WERI-Rb-1 (cell line): Measurements from ENCODE around the gene TCF12.

Experiments
- DNase-seq: peaks from one replicate; pipeline ENCODE4 v3.0.0-alpha.2; 2020
- H3K27ac ChIP-seq: fragments of 250-450 bp; sonication (Bioruptor Pico); 2 replicates; pipeline ENCODE4 v1.5.1; 2020; ENCODE audit warnings: mild to moderate bottlenecking, moderate library complexity
- H3K27me3 ChIP-seq: fragments of 250-450 bp; sonication (Bioruptor Pico); 2 replicates; pipeline ENCODE4 v1.5.1; 2021; ENCODE audit warnings: mild to moderate bottlenecking, low read depth, moderate library complexity; ENCODE audit not compliant: insufficient read depth, severe bottlenecking
- H3K36me3 ChIP-seq: fragments of 250-450 bp; sonication (Bioruptor Pico); 2 replicates; pipeline ENCODE4 v1.5.1; 2020; ENCODE audit warnings: mild to moderate bottlenecking, moderate library complexity
- H3K4me3 ChIP-seq: 2 replicates; pipeline ENCODE4 v1.5.1; 2011; ENCODE audit warnings: low read depth, mild to moderate bottlenecking, control low read depth, low read length
- H3K9me3 ChIP-seq: fragments of 250-450 bp; sonication (Bioruptor Pico); 2 replicates; pipeline ENCODE4 v1.5.1; 2021; ENCODE audit warnings: mild to moderate bottlenecking, moderate library complexity; ENCODE audit not compliant: severe bottlenecking
- TF ChIP-seq, protein P1 (sequence below): IDR thresholded peaks from 2 replicates; pipeline ENCODE4 v1.5.1; 2011; ENCODE audit warnings: low read depth, mild to moderate bottlenecking, control low read depth, inconsistent platforms, low read length

The TCF12 gene

DNA sequence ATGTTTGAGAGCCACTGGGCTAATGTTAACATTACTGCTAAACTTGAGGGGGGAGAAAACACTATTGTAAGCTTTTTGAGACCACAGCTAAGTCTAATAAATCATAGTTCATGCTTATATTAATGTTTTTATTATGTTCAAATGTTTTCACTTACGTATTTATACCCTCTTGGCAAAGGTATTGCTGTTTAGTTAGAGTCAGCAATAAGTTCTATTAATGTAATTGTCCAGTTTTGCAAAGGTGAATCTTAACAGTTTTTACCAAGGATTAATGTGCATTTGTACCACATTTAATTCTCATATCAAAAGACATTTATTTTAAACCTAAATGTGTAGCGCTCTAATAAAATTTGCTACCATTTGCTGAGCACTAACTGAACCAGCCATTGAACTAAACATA is 251.2 kb downstream of the TCF12 start:
- Histone ChIP-seq H3K27me3 (no peaks in the 10 kb centered on the region), H3K36me3 (peaks cover 39% of the 10 kb centered on the region), H3K4me3 (no peak overlapping the region), H3K9me3 (no peaks in the 10 kb centered on the region), H3K27ac (no peak overlapping the region)
- DNase-seq = no peak
- TF ChIP-seq, protein P1, sequence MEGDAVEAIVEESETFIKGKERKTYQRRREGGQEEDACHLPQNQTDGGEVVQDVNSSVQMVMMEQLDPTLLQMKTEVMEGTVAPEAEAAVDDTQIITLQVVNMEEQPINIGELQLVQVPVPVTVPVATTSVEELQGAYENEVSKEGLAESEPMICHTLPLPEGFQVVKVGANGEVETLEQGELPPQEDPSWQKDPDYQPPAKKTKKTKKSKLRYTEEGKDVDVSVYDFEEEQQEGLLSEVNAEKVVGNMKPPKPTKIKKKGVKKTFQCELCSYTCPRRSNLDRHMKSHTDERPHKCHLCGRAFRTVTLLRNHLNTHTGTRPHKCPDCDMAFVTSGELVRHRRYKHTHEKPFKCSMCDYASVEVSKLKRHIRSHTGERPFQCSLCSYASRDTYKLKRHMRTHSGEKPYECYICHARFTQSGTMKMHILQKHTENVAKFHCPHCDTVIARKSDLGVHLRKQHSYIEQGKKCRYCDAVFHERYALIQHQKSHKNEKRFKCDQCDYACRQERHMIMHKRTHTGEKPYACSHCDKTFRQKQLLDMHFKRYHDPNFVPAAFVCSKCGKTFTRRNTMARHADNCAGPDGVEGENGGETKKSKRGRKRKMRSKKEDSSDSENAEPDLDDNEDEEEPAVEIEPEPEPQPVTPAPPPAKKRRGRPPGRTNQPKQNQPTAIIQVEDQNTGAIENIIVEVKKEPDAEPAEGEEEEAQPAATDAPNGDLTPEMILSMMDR = no peak

DNA sequence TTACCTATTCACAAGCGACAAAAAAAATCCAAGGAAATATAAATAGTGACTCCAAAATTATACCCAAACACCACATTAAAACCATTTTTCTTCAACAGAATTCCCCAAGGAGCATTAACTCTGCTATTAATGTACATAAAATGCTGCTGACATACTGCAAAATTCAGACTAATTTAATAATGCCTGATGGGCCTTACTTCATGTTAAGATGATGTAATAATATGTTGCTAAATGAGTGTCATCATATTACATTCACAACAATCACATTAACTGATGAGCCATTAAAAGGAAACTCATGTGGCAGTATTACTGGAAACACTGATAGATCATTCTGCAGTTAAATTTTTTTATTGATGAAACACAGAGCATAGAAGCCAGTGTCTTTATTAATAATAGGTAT is 253.0 kb downstream of the TCF12 start:
- no peaks in the 10 kb centered on the region for H3K9me3 ChIP-seq
- H3K4me3 ChIP-seq = no peak overlapping the region
- H3K27me3 ChIP-seq = no peaks in the 10 kb centered on the region
- peaks cover 47% of the 10 kb centered on the region for H3K36me3 ChIP-seq
- TF ChIP-seq, protein P1 = no peak
- no peak for DNase-seq
- H3K27ac ChIP-seq = no peak overlapping the region

DNA sequence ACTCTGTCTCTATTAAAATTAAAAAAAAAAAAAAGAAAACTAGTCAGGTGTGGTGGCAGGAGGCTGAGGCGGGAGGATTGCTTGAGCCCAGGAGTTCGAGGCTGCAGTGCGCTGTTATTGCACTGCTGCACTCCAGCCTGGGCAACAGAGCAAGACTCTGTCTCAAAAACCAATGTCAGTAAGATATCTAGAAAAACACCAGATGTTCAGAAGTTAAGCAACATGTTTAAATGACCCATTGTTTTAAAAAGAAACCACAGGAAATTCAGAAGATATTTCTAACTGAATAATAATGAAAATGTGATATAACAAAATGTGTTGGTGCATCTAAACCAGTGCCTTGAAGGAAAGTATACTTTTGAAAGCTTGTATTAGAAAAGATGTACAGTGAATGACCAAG is 254.5 kb downstream of the TCF12 start:
- TF ChIP-seq, protein P1 = no peak
- H3K9me3 ChIP-seq = no peaks in the 10 kb centered on the region
- no peak overlapping the region for H3K27ac ChIP-seq
- no peaks in the 10 kb centered on the region for H3K27me3 ChIP-seq
- no peak overlapping the region for H3K4me3 ChIP-seq
- no peak for DNase-seq
- H3K36me3 ChIP-seq = peaks cover 38% of the 10 kb centered on the region

DNA sequence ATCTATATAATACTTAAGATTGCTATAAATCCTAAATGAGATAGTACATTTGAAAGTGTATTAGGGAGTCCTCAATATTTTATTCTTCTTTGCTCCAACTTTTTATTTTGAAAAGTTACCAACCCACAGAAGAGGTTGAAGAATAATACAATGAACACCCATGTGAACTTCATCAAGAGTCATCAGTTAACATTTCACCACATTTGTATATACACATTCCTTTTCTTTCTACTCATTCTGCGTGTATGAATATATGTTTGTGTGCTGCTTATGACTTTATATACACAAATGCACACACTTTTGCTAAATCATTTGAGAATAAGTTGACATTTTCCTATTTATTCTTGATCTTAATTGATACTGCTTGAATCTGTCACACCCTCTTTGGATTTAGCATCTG is 264.6 kb downstream of the TCF12 start:
- Histone ChIP-seq H3K27ac (no peak overlapping the region), H3K4me3 (no peak overlapping the region), H3K27me3 (no peaks in the 10 kb centered on the region), H3K36me3 (peaks cover 4% of the 10 kb centered on the region), H3K9me3 (no peaks in the 10 kb centered on the region)
- no peak for DNase-seq
- TF ChIP-seq, protein P1 = no peak

DNA sequence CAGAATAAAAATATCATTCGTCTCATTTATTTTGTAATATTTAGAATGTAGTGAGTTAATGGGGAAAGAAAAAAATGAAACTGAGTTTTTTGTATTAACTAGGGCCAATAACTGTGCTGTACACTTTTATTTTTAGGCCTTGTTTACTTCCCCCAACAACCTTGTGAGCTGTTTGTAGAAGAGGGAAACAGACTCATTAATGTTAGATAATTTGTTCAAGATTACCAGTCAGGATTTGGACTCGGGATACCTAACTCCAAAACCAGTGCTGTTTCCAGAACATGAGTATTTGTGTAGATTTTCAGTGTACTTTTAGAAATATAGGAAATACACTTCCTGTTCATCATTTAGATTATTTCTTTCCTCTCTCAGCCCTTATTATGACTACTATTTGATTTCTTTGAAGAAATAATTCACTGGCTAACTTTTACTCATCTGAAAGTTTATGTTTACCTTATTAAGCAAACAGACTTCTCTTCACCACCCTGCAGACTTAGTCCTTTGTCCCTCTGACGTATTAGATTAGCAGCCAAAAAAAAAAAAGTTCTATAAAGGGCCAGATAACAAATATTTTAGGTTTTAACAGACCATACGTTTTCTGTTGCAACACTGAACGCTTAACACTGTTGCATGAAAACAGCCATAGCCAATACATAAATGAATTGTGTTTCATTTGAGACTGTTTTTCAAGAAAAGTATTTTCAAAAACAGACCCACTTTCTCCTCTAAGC is 265.3 kb downstream of the TCF12 start:
- no peak for DNase-seq
- no peaks in the 10 kb centered on the region for H3K9me3 ChIP-seq
- no peaks in the 10 kb centered on the region for H3K27me3 ChIP-seq
- H3K4me3 ChIP-seq = no peak overlapping the region
- TF ChIP-seq, protein P1 = no peak
- no peak overlapping the region for H3K27ac ChIP-seq
- peaks cover 4% of the 10 kb centered on the region for H3K36me3 ChIP-seq

DNA sequence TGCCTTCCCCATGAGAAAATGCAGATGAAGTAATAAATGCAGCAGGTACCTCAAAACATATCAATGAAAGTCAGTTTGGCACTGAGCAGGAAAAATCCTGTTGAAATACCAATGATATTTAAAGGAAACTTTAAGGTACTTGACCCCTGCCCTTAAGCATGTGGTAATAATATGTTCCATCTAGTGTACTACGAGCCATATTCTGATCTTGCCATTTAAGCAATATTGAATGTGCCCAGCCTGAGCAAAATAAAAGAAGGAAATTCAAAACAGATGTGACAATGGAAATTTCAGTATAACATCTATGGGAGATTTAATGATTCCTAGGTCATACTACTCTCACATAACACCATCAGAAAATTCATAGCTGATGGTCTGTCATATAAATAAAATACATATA is 266.1 kb downstream of the TCF12 start:
- no peaks in the 10 kb centered on the region for H3K27me3 ChIP-seq
- H3K36me3 ChIP-seq = peaks cover 4% of the 10 kb centered on the region; the same call in 1 of the 2 replicates
- H3K4me3 ChIP-seq = no peak overlapping the region
- no peaks in the 10 kb centered on the region for H3K9me3 ChIP-seq
- no peak for DNase-seq
- H3K27ac ChIP-seq = no peak overlapping the region
- TF ChIP-seq, protein P1 = no peak
